IMR-90 (cell line): Measurements from ENCODE around the gene UBL7. TPM values are rescaled to one million over a fixed set of nuclear protein-coding genes. Genes with fewer than 3 reads are reported as not detected.

Experiments used
- ATAC-seq: fragments of 200-7000 bp; cut with Tn5 transposase; 2 replicates; pipeline ENCODE4 v1.9.1; 2020; ENCODE audit warnings: low read depth, mild to moderate bottlenecking, moderate library complexity
- BruUV-seq: library from RNA; stranded (reverse); fragments of 400-500 nt; replicated peaks from 2 replicates; lab custom pipeline; 2021; lab: Mats Ljungman, UMichigan
- CTCF ChIA-PET: fragments of 300-600 bp; formaldehyde crosslinking; extraction: SDS; loops from one replicate; lab custom pipeline; 2021; ENCODE audit warnings: antibody characterized with exemption; lab: Yijun Ruan, JAX
- POLR2A ChIA-PET: fragments of 300-600 bp; sonication (Branson Sonifier 250); formaldehyde crosslinking; loops from one replicate; lab custom pipeline; 2022; ENCODE audit warnings: antibody characterized with exemption; ENCODE audit not compliant: unreplicated experiment; lab: Charles Lee
- DNase-seq: peaks from one replicate; pipeline ENCODE4 v3.0.0; 2013
- H2AFZ ChIP-seq: replicated peaks from 2 replicates; pipeline ENCODE3; 2013; ENCODE audit warnings: low read length, mild to moderate bottlenecking; ENCODE audit not compliant: poor library complexity
- H2AK5ac ChIP-seq: 2 replicates; pipeline ENCODE4 v1.6.1; 2013; ENCODE audit warnings: low read depth, low read length, inconsistent platforms
- H2AK9ac ChIP-seq: replicated peaks from 2 replicates; pipeline ENCODE3; 2013; ENCODE audit warnings: mild to moderate bottlenecking, low read depth, low read length, moderate library complexity; ENCODE audit not compliant: poor library complexity
- H2BK120ac ChIP-seq: 2 replicates; pipeline ENCODE4 v1.6.1; 2013; ENCODE audit warnings: low read depth, low read length, inconsistent platforms
- H2BK15ac ChIP-seq: 3 replicates; pipeline ENCODE4 v1.6.1; 2013; ENCODE audit warnings: low read depth, low read length, inconsistent platforms
- H2BK20ac ChIP-seq: 2 replicates; pipeline ENCODE4 v1.6.1; 2013; ENCODE audit warnings: low read depth, mild to moderate bottlenecking, inconsistent platforms, low read length, moderate library complexity
- H2BK5ac ChIP-seq: 2 replicates; pipeline ENCODE4 v1.6.1; 2013; ENCODE audit warnings: mild to moderate bottlenecking, low read depth, low read length, inconsistent platforms; ENCODE audit not compliant: poor library complexity, severe bottlenecking
- H3K14ac ChIP-seq: replicated peaks from 2 replicates; pipeline ENCODE4 v1.6.1; 2013; ENCODE audit warnings: low read depth, low read length, inconsistent platforms
- H3K18ac ChIP-seq: 2 replicates; pipeline ENCODE4 v1.6.1; 2013; ENCODE audit warnings: low read depth, low read length, control low read depth
- H3K23ac ChIP-seq: 2 replicates; pipeline ENCODE4 v1.6.1; 2013; ENCODE audit warnings: low read depth, low read length, inconsistent platforms
- H3K27ac ChIP-seq: 2 replicates; pipeline ENCODE4 v1.5.1; 2013; ENCODE audit warnings: mild to moderate bottlenecking, control low read depth, low read length; ENCODE audit not compliant: insufficient read depth
- H3K27me3 ChIP-seq: 2 replicates; pipeline ENCODE4 v1.6.1; 2013; ENCODE audit warnings: low read length; ENCODE audit not compliant: control insufficient read depth, insufficient read depth
- H3K36me3 ChIP-seq: 2 replicates; pipeline ENCODE4 v1.6.1; 2013; ENCODE audit warnings: low read length, mixed read lengths; ENCODE audit not compliant: control insufficient read depth, insufficient read depth
- H3K4ac ChIP-seq: 2 replicates; pipeline ENCODE4 v1.6.1; 2013; ENCODE audit warnings: low read depth, low read length, inconsistent platforms
- H3K4me1 ChIP-seq: 2 replicates; pipeline ENCODE4 v1.6.1; 2013; ENCODE audit warnings: low read length, mixed read lengths; ENCODE audit not compliant: control insufficient read depth, insufficient read depth
- H3K4me2 ChIP-seq: 2 replicates; pipeline ENCODE4 v1.6.1; 2013; ENCODE audit warnings: low read depth, mild to moderate bottlenecking, control low read depth, low read length, moderate library complexity
- H3K4me3 ChIP-seq: 2 replicates; pipeline ENCODE4 v1.5.1; 2013; ENCODE audit warnings: low read depth, mild to moderate bottlenecking, control low read depth, low read length, moderate library complexity; ENCODE audit not compliant: insufficient read depth
- H3K56ac ChIP-seq: 2 replicates; pipeline ENCODE4 v1.6.1; 2013; ENCODE audit warnings: low read length, inconsistent platforms; ENCODE audit not compliant: insufficient read depth; ENCODE audit errors: extremely low read depth
- H3K79me1 ChIP-seq, 2 experiments: 2 replicates each; pipeline ENCODE4 v1.6.1; 2013; ENCODE audit warnings: low read length in 2 of 2, inconsistent platforms in 1 of 2, low read depth in 1 of 2
- H3K9ac ChIP-seq: 2 replicates; pipeline ENCODE4 v1.6.1; 2013; ENCODE audit warnings: low read depth, low read length, control low read depth
- H3K9me1 ChIP-seq: 2 replicates; pipeline ENCODE4 v1.6.1; 2013; ENCODE audit warnings: low read length, inconsistent platforms; ENCODE audit not compliant: insufficient read depth
- H3K9me3 ChIP-seq: 2 replicates; pipeline ENCODE4 v1.6.1; 2013; ENCODE audit warnings: low read length; ENCODE audit not compliant: control insufficient read depth, insufficient read depth
- H4K20me1 ChIP-seq: 2 replicates; pipeline ENCODE4 v1.6.1; 2013; ENCODE audit warnings: low read length, inconsistent platforms; ENCODE audit not compliant: insufficient read depth
- H4K5ac ChIP-seq: 2 replicates; pipeline ENCODE4 v1.6.1; 2013; ENCODE audit warnings: mild to moderate bottlenecking, low read depth, low read length, control low read depth
- H4K8ac ChIP-seq, 2 experiments: 2 replicates each; pipeline ENCODE4 v1.6.1; 2013; ENCODE audit warnings: low read depth in 2 of 2, low read length in 2 of 2, control low read depth in 1 of 2, inconsistent platforms in 1 of 2
- H4K91ac ChIP-seq: 2 replicates; pipeline ENCODE4 v1.6.1; 2013; ENCODE audit warnings: low read depth, low read length, inconsistent platforms; ENCODE audit not compliant: insufficient read depth
- CHD1 ChIP-seq: IDR thresholded peaks from 2 replicates; pipeline ENCODE4 v1.6.1; 2012; ENCODE audit warnings: low read depth, low read length, improper control_type of control experiment
- RAD21 ChIP-seq: IDR thresholded peaks from 2 replicates; pipeline ENCODE4 v1.6.1; 2012; ENCODE audit warnings: low read length, improper control_type of control experiment
- WGBS, 2 experiments: methylation state at CpG; one replicate each; pipeline versions ENCODE4 v1.1.5 to v1.1.7; 2013; ENCODE audit warnings: missing lambda C conversion rate in 2 of 2; ENCODE audit not compliant: insufficient read length in 1 of 2; ENCODE audit errors: extremely low coverage in 2 of 2; 5-methylcytosine and 5-hydroxymethylcytosine counted together
- dilution Hi-C: fragments of 300-500 bp; cut with HindIII; formaldehyde crosslinking; loops from one replicate; pipeline ENCODE4 v1.14.3; 2018; ENCODE audit warnings: low sequenced_read_pairs; ENCODE audit not compliant: unreplicated experiment
- in situ Hi-C: fragments of 300-500 bp; cut with MboI; formaldehyde crosslinking; loops from 3 replicates; pipeline ENCODE4 v1.14.3; 2019; ENCODE audit warnings: low sequenced_read_pairs, inconsistent platforms, mixed read lengths
- intact Hi-C: fragments of 100-400 bp; cut with micrococcal nuclease; formaldehyde crosslinking; loops from 2 replicates; pipeline ENCODE4 v1.10.0; 2022
- polyA plus RNA-seq, 3 experiments: library from polyadenylated mRNA; depleted of rRNA; stranded (reverse); fragments of >200 nt; gene quantifications; 2 replicates each; pipeline ENCODE4 v1.2.3, GENCODE V29; 2012; ENCODE audit warnings: low replicate concordance in 1 of 3
- total RNA-seq: library from RNA; depleted of rRNA; stranded (reverse); fragments of >200 nt; gene quantifications from 2 replicates; pipeline ENCODE4 v1.2.3, GENCODE V29; 2012

UBL7 gene
- total and polyA plus RNA-seq, 2 of the 4 experiments (the other 2 are of a cell fraction), result 68.1 to 78.4 TPM

DNA sequence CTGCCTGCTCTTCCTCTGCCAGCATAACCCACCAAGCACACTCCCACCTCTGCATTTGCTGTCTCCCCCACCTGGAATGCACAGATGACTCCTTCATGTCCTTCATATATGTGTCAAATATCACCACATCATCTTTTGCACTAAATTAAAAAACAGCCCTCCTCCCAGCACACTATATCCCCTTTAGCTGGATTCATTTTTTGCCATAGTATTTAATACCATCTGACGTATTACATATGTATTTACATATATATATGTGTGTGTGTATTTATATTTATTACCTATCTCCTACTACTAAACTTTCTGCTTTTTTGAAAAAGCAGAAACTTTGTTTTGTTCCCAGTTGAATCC, 29.4 kb upstream of the UBL7 start:
- Histone ChIP-seq H4K8ac (no peak overlapping the region), H4K91ac (no peak overlapping the region), H3K4me1 (no peaks in the 10 kb centered on the region), H2BK15ac (0 out of 3 replicates have a peak overlapping the region, but pooled peaks have one; percentile 47), H3K18ac (no peak overlapping the region), H3K27me3 (no peaks in the 10 kb centered on the region), H3K4me3 (no peak overlapping the region), H2BK20ac (no peak overlapping the region), H3K4me2 (no peak overlapping the region), H3K4ac (no peak overlapping the region), H3K79me1 (no peaks in the 10 kb centered on the region), H3K27ac (no peak overlapping the region), H2AFZ (peak overlapping the region; percentile 47), H2BK120ac (no peak overlapping the region), H4K5ac (no peak overlapping the region), H3K56ac (no peak overlapping the region), H4K20me1 (no peaks in the 10 kb centered on the region), H2AK5ac (peak overlapping the region; percentile 83; the same call in 1 of the 2 replicates), H2BK5ac (no peak overlapping the region), H3K9ac (no peak overlapping the region), H3K9me3 (no peaks in the 10 kb centered on the region), H3K36me3 (no peaks in the 10 kb centered on the region), H3K23ac (peak overlapping the region; percentile 15; the same call in 1 of the 2 replicates), H3K9me1 (no peaks in the 10 kb centered on the region), H3K14ac (no peak overlapping the region), H2AK9ac (no peak overlapping the region)
- no CpG with 5 or more reads among the region's 1 CpG for WGBS, 2 experiments
- dilution Hi-C loops (no loop called here), intact Hi-C loops (no loop called here), in situ Hi-C loops (no loop called here)
- DNase-seq (no peak), ATAC-seq (no peak)
- ChIA-PET CTCF (no interaction called here), POLR2A (no interaction called here)
- TF ChIP-seq CHD1 (no peak), RAD21 (no peak)
- BruUV-seq, result no TSS peak
